Muscle of arm (tissue), 12 donors: ENCODE measurements around the gene PKLR. TPM values are rescaled to one million over a fixed set of nuclear protein-coding genes. Genes with fewer than 3 reads are reported as not detected.

Experiments used
- polyA plus RNA-seq, 12 donors: library from polyadenylated mRNA; unstranded; fragments of 120-200 nt; gene quantifications; one replicate each; pipeline ENCODE4 v1.2.1, GENCODE V29; 2013; ENCODE audit not compliant: insufficient read length in 12 of 12

Gene PKLR
- polyA plus RNA-seq, 12 donors: 0.07 to 0.44 (median 0.15) TPM; not detected in 4

Other genes with a start within 250 kb of the PKLR start
- gene EFNA4, start 237.7 kb downstream of the PKLR start, polyA plus RNA-seq: 10 to 100 TPM in 3 of 12 donors, 1 to 10 TPM in 8, not detected in 1; 4.7 to 12.1 (median 6.5) TPM
- gene EFNA3, start 222.6 kb downstream of the PKLR start, polyA plus RNA-seq: 10 to 100 TPM in 1 of 12 donors, 1 to 10 TPM in 9, not detected in 2; 1.3 to 11.7 (median 2.1) TPM
- gene EFNA1, start 173.6 kb downstream of the PKLR start, polyA plus RNA-seq: 10 to 100 TPM in 11 of 12 donors, not detected in 1; 19.3 to 35.9 (median 23.3) TPM
- gene SLC50A1, start 165.6 kb downstream of the PKLR start, polyA plus RNA-seq: 10 to 100 TPM in 11 of 12 donors, not detected in 1; 18.5 to 27.5 (median 23.4) TPM
- 10 to 100 TPM in 10 of 12 donors, not detected in 2; 13.2 to 24.3 (median 17.5) TPM for gene DPM3, start 160.9 kb downstream of the PKLR start, polyA plus RNA-seq
- gene KRTCAP2, start 128.1 kb downstream of the PKLR start, polyA plus RNA-seq: 100 to 1,000 TPM in 5 of 12 donors, 10 to 100 TPM in 6, not detected in 1; 59.2 to 147 (median 99.7) TPM
- gene TRIM46, start 127.6 kb downstream of the PKLR start, polyA plus RNA-seq: 1 to 10 TPM in 2 of 12 donors, under 1 TPM in 9, not detected in 1; 0.35 to 5.8 (median 0.56) TPM
- 10 to 100 TPM in 11 of 12 donors, not detected in 1; 44.8 to 81.2 (median 63.4) TPM for gene THBS3, start 93.5 kb downstream of the PKLR start, polyA plus RNA-seq
- 10 to 100 TPM in 11 of 12 donors, not detected in 1; 12.7 to 23.0 (median 19.0) TPM for gene MTX1, start 92.7 kb downstream of the PKLR start, polyA plus RNA-seq
- gene ENTREP3, start 46.0 kb downstream of the PKLR start, polyA plus RNA-seq: 10 to 100 TPM in 11 of 12 donors, not detected in 1; 10.8 to 33.3 (median 13.5) TPM
- gene SCAMP3, start 39.1 kb downstream of the PKLR start, polyA plus RNA-seq: 10 to 100 TPM in 11 of 12 donors, not detected in 1; 37.6 to 64.7 (median 42.4) TPM
- gene CLK2, start 27.9 kb downstream of the PKLR start, polyA plus RNA-seq: 10 to 100 TPM in 11 of 12 donors, not detected in 1; 32.8 to 79.5 (median 38.6) TPM
- 1 to 10 TPM in 11 of 12 donors, not detected in 1; 3.7 to 8.6 (median 4.6) TPM for gene HCN3, start 24.0 kb downstream of the PKLR start, polyA plus RNA-seq
- 100 to 1,000 TPM in 8 of 12 donors, 10 to 100 TPM in 3, not detected in 1; 83.9 to 131 (median 107) TPM for gene FDPS, start 7.4 kb upstream of the PKLR start, polyA plus RNA-seq
- gene RUSC1, start 19.5 kb upstream of the PKLR start, polyA plus RNA-seq: 10 to 100 TPM in 11 of 12 donors, not detected in 1; 20.5 to 44.8 (median 26.4) TPM